Suprapubic skin (tissue), 3 donors: ENCODE data around the gene TOP2B.

Source experiments
- EP300 ChIP-seq: sonication (generic); formaldehyde crosslinking; IDR thresholded peaks from one replicate; pipeline ENCODE4 v1.6.1; 2017; ENCODE audit warnings: antibody characterized with exemption
- POLR2A ChIP-seq, 2 donors: fragments of 450-650 bp; IDR thresholded peaks; one replicate each; pipeline ENCODE4 v1.6.1; 2017; ENCODE audit warnings: antibody characterized with exemption in 2 of 2, mild to moderate bottlenecking in 2 of 2, moderate library complexity in 2 of 2
- TF ChIP-seq, protein P1 (sequence below), 2 donors: fragments of 200-600 bp in 1 of 2; fragments of 450-650 bp in 1 of 2; sonication (generic) in 1 of 2; IDR thresholded peaks; one replicate each; pipeline ENCODE4 v1.5.1; 2016 to 2019; ENCODE audit warnings: antibody characterized with exemption in 2 of 2, mild to moderate bottlenecking in 1 of 2, moderate library complexity in 1 of 2

DNA sequence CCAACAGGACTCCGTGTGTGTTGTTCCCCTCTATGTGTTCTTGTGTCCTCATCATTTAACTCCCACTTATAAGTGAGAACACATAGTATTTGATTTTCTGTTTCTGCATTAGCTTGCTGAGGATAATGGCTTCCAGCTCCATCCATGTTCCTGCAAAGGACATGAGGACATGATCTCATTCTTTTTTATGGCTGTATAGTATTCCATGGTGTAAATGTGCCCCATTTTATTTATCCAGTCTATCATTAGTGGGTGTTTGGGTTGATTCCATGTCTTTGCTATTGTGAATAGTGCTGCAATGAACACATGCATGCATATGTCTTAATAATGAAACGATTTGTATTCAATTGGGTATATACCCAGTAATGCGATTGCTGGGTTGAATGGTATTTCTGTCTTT is 28.5 kb upstream of the TOP2B start:
- TF ChIP-seq, protein P1, sequence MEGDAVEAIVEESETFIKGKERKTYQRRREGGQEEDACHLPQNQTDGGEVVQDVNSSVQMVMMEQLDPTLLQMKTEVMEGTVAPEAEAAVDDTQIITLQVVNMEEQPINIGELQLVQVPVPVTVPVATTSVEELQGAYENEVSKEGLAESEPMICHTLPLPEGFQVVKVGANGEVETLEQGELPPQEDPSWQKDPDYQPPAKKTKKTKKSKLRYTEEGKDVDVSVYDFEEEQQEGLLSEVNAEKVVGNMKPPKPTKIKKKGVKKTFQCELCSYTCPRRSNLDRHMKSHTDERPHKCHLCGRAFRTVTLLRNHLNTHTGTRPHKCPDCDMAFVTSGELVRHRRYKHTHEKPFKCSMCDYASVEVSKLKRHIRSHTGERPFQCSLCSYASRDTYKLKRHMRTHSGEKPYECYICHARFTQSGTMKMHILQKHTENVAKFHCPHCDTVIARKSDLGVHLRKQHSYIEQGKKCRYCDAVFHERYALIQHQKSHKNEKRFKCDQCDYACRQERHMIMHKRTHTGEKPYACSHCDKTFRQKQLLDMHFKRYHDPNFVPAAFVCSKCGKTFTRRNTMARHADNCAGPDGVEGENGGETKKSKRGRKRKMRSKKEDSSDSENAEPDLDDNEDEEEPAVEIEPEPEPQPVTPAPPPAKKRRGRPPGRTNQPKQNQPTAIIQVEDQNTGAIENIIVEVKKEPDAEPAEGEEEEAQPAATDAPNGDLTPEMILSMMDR (IDR thresholded peaks at IDR 0.05): no peak
- TF ChIP-seq POLR2A (IDR thresholded peaks at IDR 0.05): no peak
- TF ChIP-seq EP300: no peak
